GM18520 (cell line): Measurements from ENCODE around the gene HSBP1L1.

Experiments used
- ATAC-seq: cut with Tn5 transposase; IDR thresholded peaks from one replicate; pipeline ENCODE4 v1.9.1; 2021; ENCODE audit not compliant: unreplicated experiment

The HSBP1L1 gene

GRCh38 chr18:79928563-79928960 lies 35.9 kb upstream of the HSBP1L1 start:
- no peak for ATAC-seq

GRCh38 chr18:79930020-79930642 lies 34.3 kb upstream of the HSBP1L1 start:
- no peak for ATAC-seq

GRCh38 chr18:79931475-79931874 lies 33.0 kb upstream of the HSBP1L1 start:
- no peak for ATAC-seq

- no peak for ATAC-seq
These were observed 31.5 kb upstream of the HSBP1L1 start for GRCh38 chr18:79932907-79933306.

GRCh38 chr18:79933765-79934164 lies 30.7 kb upstream of the HSBP1L1 start:
- no peak for ATAC-seq

- ATAC-seq: no peak
These were observed 29.9 kb upstream of the HSBP1L1 start for GRCh38 chr18:79934311-79935097.

- ATAC-seq: no peak
These were observed 29.4 kb upstream of the HSBP1L1 start for GRCh38 chr18:79935098-79935480.

- no peak for ATAC-seq
These were observed 28.9 kb upstream of the HSBP1L1 start for GRCh38 chr18:79935499-79935898.

GRCh38 chr18:79935925-79936324 lies 28.5 kb upstream of the HSBP1L1 start:
- no peak for ATAC-seq

- no peak for ATAC-seq
These were observed 27.8 kb upstream of the HSBP1L1 start for GRCh38 chr18:79936641-79937040.

- ATAC-seq: no peak
These were observed 27.2 kb upstream of the HSBP1L1 start for GRCh38 chr18:79937103-79937860.

- no peak for ATAC-seq
These were observed 26.2 kb upstream of the HSBP1L1 start for GRCh38 chr18:79938196-79938595.

- ATAC-seq: no peak
These were observed 25.3 kb upstream of the HSBP1L1 start for GRCh38 chr18:79939096-79939495.

- ATAC-seq: no peak
These were observed 24.2 kb upstream of the HSBP1L1 start for GRCh38 chr18:79940126-79940813.

- no peak for ATAC-seq
These were observed 23.5 kb upstream of the HSBP1L1 start for GRCh38 chr18:79940814-79941472.

GRCh38 chr18:79941473-79942119 lies 22.8 kb upstream of the HSBP1L1 start:
- ATAC-seq: no peak

- ATAC-seq: no peak
These were observed 22.2 kb upstream of the HSBP1L1 start for GRCh38 chr18:79942211-79942610.

- no peak for ATAC-seq
These were observed 21.4 kb upstream of the HSBP1L1 start for GRCh38 chr18:79942786-79943607.

- no peak for ATAC-seq
These were observed 20.8 kb upstream of the HSBP1L1 start for GRCh38 chr18:79943608-79944125.
